Measurements from ENCODE around the gene SPINK2.

The SPINK2 gene

DNA sequence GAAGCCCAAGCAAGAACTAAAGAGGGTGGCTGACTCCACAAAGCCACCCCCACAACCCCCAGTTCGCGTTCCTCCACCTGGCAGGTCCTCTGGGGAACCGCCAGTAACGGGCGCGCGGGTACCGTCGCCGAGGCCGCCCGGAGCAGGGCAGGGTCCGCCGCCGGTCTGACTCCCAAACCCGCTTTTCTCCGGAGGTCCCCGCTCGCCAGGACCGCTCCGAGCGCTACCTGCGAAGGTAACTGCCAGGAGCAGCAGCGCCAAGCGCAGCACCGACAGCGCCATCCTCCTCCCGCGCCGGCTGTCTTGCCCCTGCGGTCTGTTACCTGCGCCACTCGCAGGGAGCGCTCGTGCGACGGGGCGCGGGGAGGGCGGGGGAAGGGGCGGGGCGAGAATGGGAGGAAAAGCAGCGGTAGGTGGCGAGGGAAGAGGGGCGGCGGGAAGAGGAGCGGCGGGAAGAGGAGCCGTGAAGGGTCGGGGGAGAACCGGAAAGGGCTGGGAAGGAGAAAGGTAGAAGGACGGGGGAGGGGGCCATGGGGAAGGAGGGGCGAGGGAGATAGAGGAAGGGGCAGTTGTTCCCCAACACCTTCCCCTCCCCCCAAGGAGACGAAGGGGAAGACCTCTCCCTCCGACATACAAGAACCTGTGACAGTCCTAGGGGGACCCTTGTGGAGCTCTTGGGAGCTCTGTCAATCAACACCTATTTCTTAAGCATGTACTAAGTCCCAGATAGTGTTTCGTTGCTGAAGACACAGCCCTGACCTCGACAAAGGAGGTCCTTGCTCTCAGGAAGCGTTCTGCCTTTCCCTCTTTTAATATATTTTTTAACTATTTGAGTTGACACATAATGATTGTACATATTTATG lies at the start of gene SPINK2:
SPINK2 (minus strand) TSS at position 321 of the 863 bp plus-strand sequence; CDS start at position 282, 39 bp downstream.
- DNase-seq, result peak; percentile 71

DNA sequence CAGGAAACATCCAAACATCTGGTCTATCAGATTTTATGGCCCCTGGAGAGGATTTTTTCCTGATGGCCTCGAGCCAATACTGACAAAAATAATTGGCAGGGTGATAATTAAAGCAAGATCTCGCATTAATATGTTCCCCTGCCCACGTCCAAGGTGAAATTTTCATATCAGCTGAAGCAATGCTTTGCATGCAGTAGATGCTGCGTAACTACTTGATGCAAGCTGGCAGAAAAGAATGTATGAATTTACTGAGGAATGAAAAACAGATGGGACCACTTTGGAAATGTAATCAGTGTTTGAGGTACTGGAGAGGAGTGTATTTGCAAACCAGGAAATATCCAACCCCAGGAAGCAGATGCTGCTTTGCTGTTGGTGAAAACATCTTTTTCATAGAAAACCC lies 49.4 kb upstream of the SPINK2 start:
- no peak for DNase-seq

GRCh38 chr4:56863441-56864139 lies 42.1 kb upstream of the SPINK2 start:
- DNase-seq, result no peak

GRCh38 chr4:56861360-56861759 lies 39.9 kb upstream of the SPINK2 start:
- DNase-seq, result no peak

DNA sequence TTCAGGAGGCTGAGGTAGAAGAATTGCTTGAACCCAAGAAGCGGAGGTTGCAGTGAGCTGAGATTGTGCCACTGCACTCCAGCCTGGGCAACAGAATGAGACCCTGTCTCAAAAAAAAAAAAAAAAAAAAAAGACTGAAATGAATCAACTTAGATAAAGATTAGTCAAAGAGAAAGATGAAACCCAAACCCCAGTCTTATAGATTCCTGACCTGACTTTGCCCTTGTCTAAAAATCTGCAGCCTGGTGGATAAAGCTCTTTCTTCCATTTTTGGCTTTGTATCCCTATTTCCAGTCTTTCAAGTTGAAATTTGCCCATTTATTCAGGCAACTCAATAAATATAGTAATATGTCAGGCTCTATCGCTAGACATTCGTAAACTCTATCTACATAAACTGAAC lies 39.3 kb upstream of the SPINK2 start:
- DNase-seq, result no peak

DNA sequence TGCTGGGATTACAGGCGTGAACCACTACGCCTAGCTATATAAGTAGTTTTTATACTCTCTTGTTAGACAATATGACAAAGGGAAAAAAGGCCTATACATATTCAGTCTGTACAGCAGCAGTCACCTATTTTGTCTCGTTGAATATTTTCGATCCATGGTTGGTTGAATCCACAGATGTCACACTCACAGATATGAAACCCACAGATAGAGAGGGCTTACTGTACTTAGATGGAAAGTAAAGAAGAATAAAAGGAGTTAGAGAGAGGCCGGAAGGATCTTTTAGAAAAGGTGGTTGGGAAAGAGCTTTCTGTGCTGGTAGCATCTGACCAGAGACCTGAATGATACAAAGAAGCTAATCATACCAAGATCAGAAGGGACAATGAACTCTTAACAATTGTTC lies 38.3 kb upstream of the SPINK2 start:
- no peak for DNase-seq

- DNase-seq, result no peak
Measured at GRCh38 chr4:56857601-56858309, 36.3 kb upstream of the SPINK2 start.

GRCh38 chr4:56856656-56857055 lies 35.2 kb upstream of the SPINK2 start:
- no peak for DNase-seq

- no peak for DNase-seq
Measured at GRCh38 chr4:56850910-56851309, 29.4 kb upstream of the SPINK2 start.

- no peak for DNase-seq
Measured at GRCh38 chr4:56844802-56845580, 23.5 kb upstream of the SPINK2 start.

GRCh38 chr4:56843421-56843899 lies 22.0 kb upstream of the SPINK2 start:
- DNase-seq, result no peak

DNA sequence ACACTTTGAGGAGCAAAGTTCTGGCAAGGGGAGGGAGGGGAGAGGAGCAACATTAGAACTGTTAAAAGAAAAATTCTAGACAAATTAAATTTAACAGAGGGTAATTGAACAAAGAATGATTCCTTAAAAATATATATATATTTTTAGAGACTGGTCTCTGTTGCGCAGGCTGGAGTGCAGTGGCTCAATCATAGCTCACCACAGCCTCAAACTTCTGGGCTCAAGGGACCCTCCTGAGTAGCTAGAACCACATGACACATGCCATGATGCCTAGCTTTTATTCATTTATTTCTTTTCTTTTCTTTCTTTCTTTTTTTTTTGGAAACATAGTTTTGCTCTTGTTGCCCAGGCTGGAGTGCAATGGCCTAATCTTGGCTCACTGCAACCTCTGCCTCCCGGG lies 19.1 kb upstream of the SPINK2 start:
- DNase-seq, result no peak

DNA sequence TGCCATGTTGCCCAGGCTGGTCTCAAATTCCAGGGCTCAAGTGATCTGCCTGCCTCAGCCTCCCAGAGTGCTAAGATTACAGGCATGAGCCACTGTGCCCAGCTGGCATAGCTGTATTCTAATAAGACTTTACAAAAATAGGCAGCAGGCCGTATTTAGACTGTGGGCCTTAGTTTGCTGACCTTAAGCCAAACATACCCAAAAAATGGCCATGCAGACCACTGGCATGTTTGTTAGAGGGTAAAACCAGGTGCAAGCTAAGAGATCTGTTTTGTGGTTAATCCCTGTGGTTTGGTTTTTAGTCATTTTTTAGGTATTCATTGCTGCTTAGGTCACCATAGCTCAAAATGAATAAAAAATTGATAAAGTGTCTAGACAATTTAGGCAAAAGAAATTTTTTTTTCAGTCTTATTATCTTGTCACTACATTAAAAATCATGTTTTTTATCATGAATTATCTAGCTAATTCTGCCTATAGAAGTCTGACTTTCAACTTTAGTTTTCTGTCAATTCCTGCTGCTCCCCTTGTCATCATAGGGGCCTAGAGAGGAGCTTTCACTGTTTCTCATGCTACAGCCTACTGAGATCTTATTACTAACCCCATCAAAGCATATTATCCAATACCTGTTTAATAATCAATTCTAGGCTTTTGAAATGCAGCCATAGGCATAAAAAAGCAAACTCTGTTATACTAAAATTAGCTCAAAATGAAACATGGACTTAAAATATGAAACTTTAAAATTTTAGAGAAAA lies 7.5 kb upstream of the SPINK2 start:
- no peak for DNase-seq

DNA sequence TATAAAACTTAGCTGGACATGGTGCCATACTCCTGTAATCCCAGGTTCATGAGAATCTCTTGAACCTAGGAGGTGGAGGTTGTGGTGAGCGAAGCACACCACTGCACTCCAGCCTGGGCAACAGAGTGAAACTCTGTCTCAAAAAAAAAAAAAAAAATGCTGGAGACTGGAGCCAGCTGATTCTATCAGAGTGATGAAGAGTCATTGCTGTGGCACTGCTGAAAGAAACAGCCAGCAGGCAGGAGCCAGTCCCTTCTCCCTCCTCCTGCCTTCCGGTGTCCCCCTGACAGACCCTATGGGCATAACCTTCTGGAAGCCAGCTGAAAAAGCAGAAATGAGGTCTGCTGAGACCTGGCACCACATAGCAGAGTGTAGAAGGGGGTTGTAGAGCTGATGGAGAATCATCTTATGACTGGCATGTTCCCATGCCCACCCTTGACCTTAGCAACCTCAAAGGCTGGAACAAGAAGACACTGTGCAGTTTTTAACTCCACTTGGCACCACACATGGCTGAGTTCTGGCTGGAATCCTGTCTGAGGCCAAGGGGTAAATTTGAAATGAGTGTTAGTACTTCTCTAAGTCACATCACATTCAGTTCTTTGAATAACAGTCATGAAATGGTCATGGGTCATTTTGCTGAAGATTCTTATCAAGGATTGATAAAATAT lies 2.6 kb upstream of the SPINK2 start:
- no peak for DNase-seq

DNA sequence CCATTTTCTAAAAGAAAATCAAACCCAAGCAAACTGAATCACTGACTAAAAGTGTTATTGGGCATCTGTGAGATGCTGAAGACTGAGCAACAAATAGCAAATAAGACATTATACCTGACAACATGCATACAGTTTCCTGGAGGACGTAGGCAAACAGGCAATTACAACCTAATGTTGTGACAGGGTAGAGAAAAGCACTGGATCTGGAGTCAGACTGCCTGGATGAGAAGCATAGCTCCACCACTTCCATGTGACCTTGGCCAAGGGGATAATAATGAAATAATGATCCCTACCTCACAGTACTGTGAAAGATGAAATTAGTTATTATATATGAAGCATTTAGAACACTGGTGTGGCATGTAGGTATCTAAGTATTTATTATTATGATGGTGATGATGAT lies 2.7 kb downstream of the SPINK2 start:
- no peak for DNase-seq

- DNase-seq, result no peak
Measured at GRCh38 chr4:56817840-56818491, 3.5 kb downstream of the SPINK2 start.

- no peak for DNase-seq
Measured at GRCh38 chr4:56806666-56807065, 14.8 kb downstream of the SPINK2 start.

- DNase-seq, result no peak
Measured at GRCh38 chr4:56804551-56804950, 16.9 kb downstream of the SPINK2 start.

DNA sequence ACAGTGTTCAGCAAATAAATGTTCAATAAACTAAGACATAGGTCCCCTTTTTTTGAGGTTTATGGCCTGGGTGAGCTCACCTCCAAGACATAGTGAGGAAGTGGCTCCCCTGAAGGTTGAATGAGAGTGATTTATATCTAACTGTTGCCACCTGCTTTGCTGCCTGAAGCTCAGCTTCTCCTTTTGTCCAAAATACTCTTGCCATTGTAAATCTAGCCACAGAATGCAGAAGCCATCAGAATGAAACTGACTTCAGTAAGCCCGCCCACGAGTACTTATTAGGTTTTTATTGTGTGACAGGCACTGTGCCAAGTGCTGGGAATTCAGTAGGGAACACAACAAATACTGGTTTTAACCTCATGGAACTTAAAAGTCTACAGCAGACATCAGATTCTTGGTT lies 18.0 kb downstream of the SPINK2 start:
- DNase-seq, result no peak

GRCh38 chr4:56799824-56800756 lies 21.4 kb downstream of the SPINK2 start:
- DNase-seq, result peak; percentile 83
